Vagina (tissue), 2 donors: Measurements from ENCODE around the gene TMIGD1. TPM values are rescaled to one million over a fixed set of nuclear protein-coding genes. Genes with fewer than 3 reads are reported as not detected.

Experiments used
- DNase-seq, 2 donors: peaks; one replicate each; pipeline ENCODE4 v3.0.0-alpha.2; 2017; ENCODE audit errors: extremely low spot score in 2 of 2
- H3K27ac ChIP-seq: fragments of 200-600 bp; sonication (generic); one replicate; pipeline ENCODE4 v1.5.1; 2019
- H3K27me3 ChIP-seq: fragments of 200-600 bp; sonication (generic); one replicate; pipeline ENCODE4 v1.5.1; 2019
- H3K36me3 ChIP-seq, 2 donors: fragments of 200-600 bp; sonication (generic); one replicate each; pipeline ENCODE4 v1.5.1; 2017 to 2019
- H3K4me1 ChIP-seq: fragments of 200-600 bp; sonication (generic); one replicate; pipeline ENCODE4 v1.5.1; 2019
- H3K4me3 ChIP-seq, 2 donors: fragments of 200-600 bp; sonication (generic); 1 replicate in 1 of 2; 2 replicates in 1 of 2; pipeline ENCODE4 v1.5.1; 2016 to 2019
- H3K9me3 ChIP-seq: fragments of 200-600 bp; sonication (generic); one replicate; pipeline ENCODE4 v1.5.1; 2019
- CTCF ChIP-seq, 3 experiments: fragments of 450-650 bp in 2 of 3; fragments of 200-600 bp in 1 of 3; sonication (generic) in 1 of 3; IDR thresholded peaks; one replicate each; pipeline ENCODE4 v1.5.1; 2017 to 2019; ENCODE audit warnings: antibody characterized with exemption in 3 of 3, mild to moderate bottlenecking in 2 of 3, moderate library complexity in 2 of 3
- POLR2A ChIP-seq, 2 donors: fragments of 450-650 bp; IDR thresholded peaks; one replicate each; pipeline ENCODE4 v1.6.1; 2017; ENCODE audit warnings: antibody characterized with exemption in 2 of 2, mild to moderate bottlenecking in 2 of 2, moderate library complexity in 2 of 2
- POLR2AphosphoS5 ChIP-seq, 2 donors: sonication (generic); formaldehyde crosslinking; IDR thresholded peaks; one replicate each; pipeline ENCODE4 v1.9.0; 2017; ENCODE audit warnings: antibody characterized with exemption in 2 of 2, mild to moderate bottlenecking in 2 of 2, low read depth in 1 of 2; ENCODE audit not compliant: insufficient read depth in 1 of 2
- intact Hi-C: fragments of 100-400 bp; cut with DNase I; formaldehyde crosslinking; loops from one replicate; pipeline ENCODE4 v1.15.1; 2023
- total RNA-seq: library from RNA; depleted of rRNA; stranded (reverse); fragments of >200 nt; gene quantifications from one replicate; pipeline ENCODE4 v1.2.3, GENCODE V29; 2016

TMIGD1 gene
- total RNA-seq, 1 donor from 2014 or later, result not detected

- Histone ChIP-seq H3K4me3 (no peak overlapping the region), H3K4me1 (no peaks in the 10 kb centered on the region), H3K27me3 (no peaks in the 10 kb centered on the region), H3K27ac (no peak overlapping the region), H3K9me3 (no peaks in the 10 kb centered on the region), H3K36me3 (no peaks in the 10 kb centered on the region)
- intact Hi-C loops, result no loop called here
- no peak for DNase-seq
- no peak for TF ChIP-seq POLR2A (IDR thresholded peaks at IDR 0.05)
- TF ChIP-seq CTCF (IDR thresholded peaks at IDR 0.05), result no peak
- TF ChIP-seq POLR2AphosphoS5 (IDR thresholded peaks at IDR 0.05; ENCODE audit: insufficient read depth in 1 of 2, low read depth in 1 of 2), result no peak
Observed at GRCh38 chr17:30334421-30334820, 564 bp upstream of the TMIGD1 start.

GRCh38 chr17:30332057-30332542 lies 1.8 kb downstream of the TMIGD1 start:
- intact Hi-C loops, result loop anchor here (2.0 kb wide), 1 partner anchor 61 kb away; no protein-coding TSS in a partner anchor
- TF ChIP-seq CTCF (IDR thresholded peaks at IDR 0.05), result no peak
- TF ChIP-seq POLR2AphosphoS5 (IDR thresholded peaks at IDR 0.05; ENCODE audit: insufficient read depth in 1 of 2, low read depth in 1 of 2), result no peak
- TF ChIP-seq POLR2A (IDR thresholded peaks at IDR 0.05), result no peak
- no peaks in the 10 kb centered on the region for H3K9me3 ChIP-seq
- no peaks in the 10 kb centered on the region for H3K36me3 ChIP-seq
- H3K27ac ChIP-seq, result no peak overlapping the region
- DNase-seq, result no peak
- no peak overlapping the region for H3K4me3 ChIP-seq
- no peaks in the 10 kb centered on the region for H3K4me1 ChIP-seq
- no peaks in the 10 kb centered on the region for H3K27me3 ChIP-seq

- Histone ChIP-seq H3K27me3 (no peaks in the 10 kb centered on the region), H3K36me3 (no peaks in the 10 kb centered on the region), H3K27ac (no peak overlapping the region), H3K4me1 (peaks cover 6% of the 10 kb centered on the region), H3K9me3 (no peaks in the 10 kb centered on the region), H3K4me3 (no peak overlapping the region)
- no peak for DNase-seq
- TF ChIP-seq POLR2AphosphoS5 (IDR thresholded peaks at IDR 0.05; ENCODE audit: insufficient read depth in 1 of 2, low read depth in 1 of 2) (no peak), POLR2A (IDR thresholded peaks at IDR 0.05) (no peak), CTCF (IDR thresholded peaks at IDR 0.05) (no peak)
- intact Hi-C loops, result no loop called here
Observed at GRCh38 chr17:30326809-30327208, 7.0 kb downstream of the TMIGD1 start.

- Histone ChIP-seq H3K27me3 (no peaks in the 10 kb centered on the region), H3K27ac (no peak overlapping the region), H3K9me3 (no peaks in the 10 kb centered on the region), H3K4me1 (peaks cover 6% of the 10 kb centered on the region), H3K36me3 (no peaks in the 10 kb centered on the region), H3K4me3 (no peak overlapping the region)
- no peak for TF ChIP-seq POLR2AphosphoS5 (IDR thresholded peaks at IDR 0.05; ENCODE audit: insufficient read depth in 1 of 2, low read depth in 1 of 2)
- TF ChIP-seq POLR2A (IDR thresholded peaks at IDR 0.05), result no peak
- TF ChIP-seq CTCF (IDR thresholded peaks at IDR 0.05), result no peak
- intact Hi-C loops, result no loop called here
- DNase-seq, result no peak
Observed at GRCh38 chr17:30324723-30325122, 9.1 kb downstream of the TMIGD1 start.

GRCh38 chr17:30323895-30324319 lies 9.9 kb downstream of the TMIGD1 start:
- H3K4me1 ChIP-seq, result peaks cover 6% of the 10 kb centered on the region
- TF ChIP-seq POLR2A (IDR thresholded peaks at IDR 0.05), result no peak
- TF ChIP-seq POLR2AphosphoS5 (IDR thresholded peaks at IDR 0.05; ENCODE audit: insufficient read depth in 1 of 2, low read depth in 1 of 2), result no peak
- TF ChIP-seq CTCF (IDR thresholded peaks at IDR 0.05), result no peak
- intact Hi-C loops, result no loop called here
- no peaks in the 10 kb centered on the region for H3K27me3 ChIP-seq
- DNase-seq, result no peak
- no peaks in the 10 kb centered on the region for H3K36me3 ChIP-seq
- no peak overlapping the region for H3K4me3 ChIP-seq
- no peak overlapping the region for H3K27ac ChIP-seq
- no peaks in the 10 kb centered on the region for H3K9me3 ChIP-seq
